Raji (cell line): Measurements from ENCODE around the gene ZBTB21.

Source experiments
- POLR2A ChIP-seq: IDR thresholded peaks from 2 replicates; pipeline ENCODE4 v1.6.1; 2011; ENCODE audit warnings: low read depth, low read length, control low read depth; ENCODE audit not compliant: insufficient read depth

The ZBTB21 gene

GRCh38 chr21:41948078-41948895 lies 61.9 kb downstream of the ZBTB21 start:
- TF ChIP-seq POLR2A = no peak

- TF ChIP-seq POLR2A = no peak
Observed at GRCh38 chr21:41945982-41946381, 64.2 kb downstream of the ZBTB21 start.

- no peak for TF ChIP-seq POLR2A
Observed at GRCh38 chr21:41943851-41944250, 66.3 kb downstream of the ZBTB21 start.

GRCh38 chr21:41942457-41942856 lies 67.7 kb downstream of the ZBTB21 start:
- no peak for TF ChIP-seq POLR2A

GRCh38 chr21:41941941-41942340 lies 68.2 kb downstream of the ZBTB21 start:
- TF ChIP-seq POLR2A = no peak

- TF ChIP-seq POLR2A = no peak
Observed at GRCh38 chr21:41940431-41940830, 69.7 kb downstream of the ZBTB21 start.

- TF ChIP-seq POLR2A = no peak
Observed at GRCh38 chr21:41939391-41939790, 70.8 kb downstream of the ZBTB21 start.
